NCI-H128 (cell line): ENCODE measurements around the gene LIMCH1.

Experiments
- DNase-seq: peaks from one replicate; lab custom pipeline; 2025; ENCODE audit not compliant: unreplicated experiment; lab: John Stamatoyannopoulos, UW

Gene LIMCH1

DNA sequence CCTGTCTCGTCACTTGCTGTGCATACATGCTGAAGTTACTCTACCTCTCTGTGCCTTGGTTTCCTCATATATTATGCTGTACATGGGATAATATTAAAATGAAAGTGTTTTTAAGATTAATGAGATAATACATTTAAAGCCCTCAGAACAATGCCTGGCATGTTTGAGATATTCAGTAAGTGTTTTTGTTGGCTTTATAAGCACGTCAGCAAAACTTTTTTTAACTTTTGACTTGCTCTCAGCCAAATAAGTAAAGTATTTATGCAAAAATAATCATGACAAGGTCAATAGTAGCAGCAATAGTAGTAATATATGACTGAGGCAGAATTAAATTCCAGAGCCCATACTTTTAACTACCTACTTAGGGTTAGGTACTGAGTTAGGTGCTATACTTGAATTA, 29.2 kb downstream of the LIMCH1 start:
- DNase-seq = no peak

DNA sequence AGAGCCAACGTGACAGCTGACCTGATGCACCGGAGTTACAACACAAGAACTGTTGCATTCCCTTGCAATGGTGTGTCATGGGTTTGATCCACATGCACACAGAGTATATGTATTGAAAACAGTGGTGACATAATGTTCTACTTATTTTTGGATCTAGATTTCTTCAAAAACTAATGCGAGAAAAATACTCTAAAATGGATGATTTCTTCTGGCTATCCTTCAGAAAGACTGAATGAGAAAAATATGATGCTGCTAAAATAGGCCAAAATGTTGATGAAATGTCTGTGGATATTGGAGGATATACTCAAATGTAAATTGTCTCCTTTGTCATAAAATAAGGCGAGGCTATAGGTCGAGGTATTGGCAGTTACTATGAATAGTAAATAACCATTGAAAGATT, 30.4 kb downstream of the LIMCH1 start:
- DNase-seq = no peak

DNA sequence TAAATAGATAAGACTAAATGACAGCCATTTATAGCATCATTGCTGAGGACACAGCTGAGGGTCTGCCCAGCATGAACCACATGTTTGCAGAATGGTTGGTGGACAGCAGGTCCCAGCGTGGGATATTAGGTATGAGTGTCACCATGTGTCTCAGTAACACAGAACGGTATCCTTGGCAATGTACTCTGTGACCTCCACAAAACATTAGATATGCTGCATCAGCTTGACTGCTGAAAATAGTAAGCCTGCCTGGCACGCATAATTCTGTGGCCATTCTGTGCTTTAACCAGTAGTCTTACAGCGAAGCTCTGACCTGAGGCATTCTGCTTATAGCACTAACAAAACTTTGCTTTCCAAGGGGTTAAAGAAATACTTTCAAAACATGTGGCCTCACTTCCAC, 32.0 kb downstream of the LIMCH1 start:
- DNase-seq = no peak

DNA sequence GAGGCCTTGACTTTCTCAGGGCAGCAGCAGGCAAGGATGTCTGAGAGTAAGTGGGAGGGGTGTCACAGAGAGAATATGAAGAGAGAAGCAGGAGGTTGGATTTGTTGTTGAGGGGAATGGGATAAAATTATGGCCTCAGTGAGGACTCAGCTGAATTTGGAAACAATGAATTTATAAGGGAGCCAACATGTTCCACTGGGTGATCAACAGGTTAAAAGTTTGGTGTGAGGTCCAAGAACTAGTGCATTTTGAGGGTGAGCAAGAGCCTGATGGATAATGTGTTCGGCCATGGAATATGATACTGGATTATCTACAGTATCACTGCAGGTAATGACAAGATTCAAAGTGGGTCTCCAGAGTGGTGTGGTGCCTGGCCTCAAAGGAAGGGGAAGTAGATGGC, 33.5 kb downstream of the LIMCH1 start:
- no peak for DNase-seq

DNA sequence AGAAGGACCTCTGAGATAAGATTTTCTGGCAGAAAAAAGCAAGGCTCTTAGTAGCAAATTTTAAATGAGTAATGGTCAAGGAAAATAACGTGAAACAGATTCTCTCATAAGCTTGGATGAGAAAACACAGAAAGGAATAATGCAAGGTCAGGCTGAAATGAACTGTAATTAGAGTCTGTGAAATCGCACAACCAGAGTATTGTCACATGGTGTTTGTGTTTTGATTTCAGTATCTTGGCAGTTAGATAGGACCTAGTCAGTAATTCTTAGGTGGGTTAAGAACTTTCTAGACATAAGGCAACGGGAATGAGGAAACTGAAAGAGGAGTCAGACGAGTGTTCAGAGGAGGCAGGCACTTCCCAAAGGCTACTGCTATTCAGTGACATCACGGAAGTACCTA, 34.6 kb downstream of the LIMCH1 start:
- no peak for DNase-seq

DNA sequence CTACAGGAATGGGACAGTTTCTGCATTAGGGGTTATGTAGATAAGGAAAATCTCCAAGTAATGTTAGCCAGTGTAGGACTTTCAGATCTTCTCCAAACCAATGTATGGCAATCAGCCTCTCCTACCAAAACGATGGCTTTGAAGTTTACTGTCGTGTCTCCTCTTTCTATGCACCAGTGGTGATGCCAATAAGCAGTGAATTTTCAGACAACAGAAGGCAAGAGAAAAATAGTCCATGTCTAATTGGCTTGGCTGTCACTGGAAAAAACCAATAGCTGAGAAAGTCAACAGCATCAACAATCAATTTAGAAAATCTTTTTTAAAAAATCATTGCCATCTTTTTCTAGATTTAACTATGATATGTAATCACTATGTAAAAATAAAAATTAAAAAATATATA, 35.0 kb downstream of the LIMCH1 start:
- no peak for DNase-seq

DNA sequence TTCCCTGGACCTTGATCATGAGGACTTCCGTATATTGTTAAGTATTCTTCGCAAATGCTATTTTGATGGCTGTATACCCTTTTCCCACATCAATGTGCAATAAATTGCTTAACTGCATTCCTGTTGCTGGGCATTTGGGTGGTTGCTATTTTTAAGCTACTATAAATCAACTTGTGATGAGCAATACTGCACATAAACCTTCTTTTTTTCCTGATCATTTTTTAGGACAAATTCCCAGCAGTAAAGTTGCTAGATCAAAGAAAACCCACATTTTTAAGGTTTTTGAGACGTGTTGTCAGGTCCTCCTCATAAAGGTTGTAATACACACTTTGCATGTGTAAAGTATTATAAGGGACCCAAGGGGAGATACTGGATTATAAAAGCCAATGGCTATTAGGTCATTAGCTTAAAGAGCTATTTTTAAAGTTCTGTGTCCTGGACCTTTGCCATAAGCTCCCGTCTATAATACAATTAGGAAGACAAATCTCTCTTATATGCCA, 35.6 kb downstream of the LIMCH1 start:
- DNase-seq = no peak

DNA sequence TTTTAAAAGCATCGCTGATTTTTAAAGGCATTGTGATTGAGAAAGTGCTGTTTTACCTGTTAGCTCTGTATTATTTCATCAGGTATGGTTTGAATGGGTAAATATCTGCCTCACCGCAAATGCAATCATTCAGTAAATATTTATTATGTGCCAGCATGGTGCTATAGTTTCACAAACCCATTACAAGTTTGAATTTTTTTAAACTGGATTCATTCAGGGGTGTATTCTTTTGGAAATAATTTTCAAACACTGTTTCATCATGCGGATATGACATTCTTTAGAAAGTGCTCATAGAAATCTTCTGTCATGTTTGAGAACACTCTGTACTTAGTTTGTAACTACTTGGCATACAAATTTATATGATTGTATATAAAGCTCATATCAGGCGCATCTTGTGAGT, 37.2 kb downstream of the LIMCH1 start:
- DNase-seq = no peak

DNA sequence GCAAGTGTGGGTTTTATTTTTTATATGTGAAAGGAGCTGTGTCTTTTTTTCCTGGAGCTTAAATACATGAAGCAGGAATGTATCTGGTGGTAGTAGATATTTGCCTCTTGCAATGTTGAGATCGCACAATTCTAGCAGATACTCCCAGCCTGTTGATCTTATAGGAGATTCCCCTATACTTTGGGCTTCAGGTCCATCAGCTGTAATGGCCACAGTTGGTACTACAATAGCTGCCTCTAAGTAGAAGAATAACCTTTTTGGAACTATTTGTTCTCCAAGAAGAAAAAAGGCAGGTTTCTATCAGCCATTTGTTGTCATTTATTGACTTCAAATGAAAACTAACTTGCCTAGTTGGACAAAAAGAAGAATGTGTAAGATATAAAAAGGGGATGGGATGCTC, 37.7 kb downstream of the LIMCH1 start:
- DNase-seq = no peak

DNA sequence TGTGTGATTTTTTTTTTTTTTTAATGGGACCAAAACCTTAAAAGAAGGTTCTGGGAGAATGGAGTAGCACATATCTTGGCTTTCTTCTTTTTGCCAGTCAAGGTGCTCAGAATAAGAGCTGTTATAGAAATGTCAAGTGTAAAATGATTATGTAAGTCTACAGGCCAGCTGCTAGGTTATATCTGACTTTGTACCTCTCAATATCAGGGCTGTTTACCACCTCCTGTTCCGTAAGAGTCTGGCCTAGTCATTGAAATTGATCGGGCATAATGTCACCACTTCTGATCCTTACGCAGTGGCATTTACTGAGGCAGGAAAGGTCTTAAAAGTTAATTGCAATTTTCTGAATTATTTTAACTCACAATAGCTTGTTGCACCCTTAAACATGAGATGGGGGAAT, 41.1 kb downstream of the LIMCH1 start:
- DNase-seq = no peak

DNA sequence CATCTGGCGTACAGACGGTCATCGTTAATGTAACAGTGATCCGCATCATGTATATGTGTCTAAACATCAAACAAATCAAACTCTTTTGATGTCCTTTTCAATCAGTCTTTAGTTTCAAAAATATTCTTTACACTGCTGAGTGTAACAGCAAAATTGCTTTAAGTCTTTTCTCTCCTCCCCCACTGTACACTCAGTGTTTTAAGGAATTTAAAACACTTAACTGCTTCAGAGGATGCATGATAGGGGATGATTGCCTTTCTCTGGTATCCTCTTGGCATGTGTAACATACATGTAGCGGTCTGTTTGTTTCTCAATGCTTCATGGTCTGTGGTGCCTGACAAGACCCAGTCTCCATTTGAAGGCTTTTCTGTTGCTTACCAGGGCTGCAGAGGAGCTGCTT, 41.6 kb downstream of the LIMCH1 start:
- DNase-seq = no peak

DNA sequence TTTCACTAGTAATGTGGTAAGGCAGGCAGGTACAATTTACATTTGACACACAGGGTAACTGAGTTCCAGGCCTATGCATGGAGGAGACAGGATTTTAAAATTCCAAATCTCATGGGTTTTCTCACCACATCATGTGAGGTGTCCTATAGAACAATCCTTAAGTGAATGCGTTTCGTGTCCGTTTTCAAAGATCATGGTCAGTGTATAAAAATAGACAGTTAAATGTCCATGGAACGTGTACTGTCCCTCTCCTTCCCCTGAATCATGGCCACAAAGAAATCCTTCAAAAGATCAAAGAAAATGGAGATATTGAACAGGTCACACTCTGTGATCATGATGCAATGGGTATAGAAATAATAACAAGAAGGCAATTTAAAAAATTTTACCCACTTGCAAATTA, 42.0 kb downstream of the LIMCH1 start:
- no peak for DNase-seq

DNA sequence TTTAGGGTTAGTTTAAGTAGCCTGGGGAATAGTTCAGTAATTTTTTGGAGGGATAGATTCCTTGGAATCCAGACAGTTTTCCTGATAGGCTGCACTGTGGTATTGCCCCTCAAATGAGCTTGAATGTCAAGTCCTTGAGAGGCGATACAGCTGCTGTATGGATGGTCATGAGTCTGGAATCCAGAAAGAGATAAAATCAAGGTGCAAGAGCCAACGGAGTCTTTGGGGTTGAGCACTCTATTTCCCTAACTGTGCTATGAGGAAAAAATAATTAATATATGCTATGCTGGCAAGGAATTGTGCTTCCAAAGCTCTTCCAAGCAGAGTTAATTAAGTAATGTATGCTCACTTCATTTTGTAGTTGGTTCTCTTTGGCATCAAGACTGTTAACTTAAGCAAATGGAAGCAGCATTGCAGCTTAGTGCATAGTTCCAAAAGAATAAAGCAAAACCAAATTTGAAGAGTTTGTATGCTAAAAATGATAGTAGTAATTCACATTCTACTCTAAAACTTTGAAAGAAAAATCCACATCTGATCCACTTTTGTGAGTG, 48.8 kb downstream of the LIMCH1 start:
- DNase-seq = no peak

DNA sequence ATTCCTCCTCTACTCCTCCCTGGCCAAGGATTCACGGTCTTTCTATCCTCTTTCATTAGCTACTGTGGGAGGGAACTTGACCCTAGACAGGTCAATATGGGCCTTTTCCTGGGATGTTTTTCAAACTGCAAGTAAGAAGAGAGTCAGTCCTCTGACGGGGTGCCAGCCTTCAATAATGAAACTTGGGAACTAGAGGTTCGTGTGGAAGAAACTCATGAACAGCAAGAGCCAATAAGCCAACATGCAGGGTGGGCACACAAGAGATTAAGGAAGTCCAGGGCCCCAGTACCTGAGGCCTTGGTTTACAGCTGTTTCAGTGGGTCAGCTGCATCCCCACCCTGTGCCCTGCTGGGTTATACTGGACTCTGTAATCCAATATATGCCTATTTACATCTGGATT, 49.3 kb downstream of the LIMCH1 start:
- no peak for DNase-seq

DNA sequence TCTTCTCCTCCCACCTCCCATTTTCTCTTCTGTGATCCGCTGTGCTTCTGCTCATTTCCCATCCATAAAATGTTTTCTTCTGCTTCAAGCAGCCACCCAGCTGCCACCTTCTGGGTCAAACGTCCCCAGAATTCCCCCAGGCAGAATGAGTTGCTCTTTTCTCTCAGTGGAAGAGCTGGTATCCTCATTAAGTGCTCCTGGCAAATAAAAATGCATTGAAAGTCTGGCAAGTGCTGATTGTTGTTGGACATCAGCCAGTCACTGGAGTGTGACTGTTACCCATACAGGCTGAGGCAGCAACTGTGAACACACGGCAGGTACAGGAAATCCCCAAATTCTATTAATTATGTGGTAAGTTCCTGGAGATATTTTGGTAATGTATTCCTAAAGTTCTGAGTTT, 52.6 kb downstream of the LIMCH1 start:
- DNase-seq = no peak

DNA sequence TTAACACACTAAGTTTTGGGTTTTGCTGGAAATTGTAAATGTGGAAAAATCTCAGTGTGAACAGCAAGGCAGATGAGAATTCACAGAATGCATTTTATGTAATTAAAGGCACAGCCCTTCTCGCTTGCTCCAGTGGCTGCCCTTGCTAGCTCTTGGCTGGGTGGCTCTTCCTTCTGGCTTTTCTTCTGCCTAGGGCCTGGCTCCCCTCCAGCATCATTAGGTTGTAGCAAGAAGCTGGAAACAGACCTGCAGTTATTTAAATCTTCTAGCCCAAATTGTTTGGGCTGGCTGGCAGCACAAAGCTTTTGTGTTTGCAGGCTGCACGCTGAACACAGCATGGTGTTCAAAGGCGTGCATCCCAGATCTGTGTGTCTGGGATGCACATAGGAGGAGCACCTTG, 56.5 kb downstream of the LIMCH1 start:
- DNase-seq = no peak

DNA sequence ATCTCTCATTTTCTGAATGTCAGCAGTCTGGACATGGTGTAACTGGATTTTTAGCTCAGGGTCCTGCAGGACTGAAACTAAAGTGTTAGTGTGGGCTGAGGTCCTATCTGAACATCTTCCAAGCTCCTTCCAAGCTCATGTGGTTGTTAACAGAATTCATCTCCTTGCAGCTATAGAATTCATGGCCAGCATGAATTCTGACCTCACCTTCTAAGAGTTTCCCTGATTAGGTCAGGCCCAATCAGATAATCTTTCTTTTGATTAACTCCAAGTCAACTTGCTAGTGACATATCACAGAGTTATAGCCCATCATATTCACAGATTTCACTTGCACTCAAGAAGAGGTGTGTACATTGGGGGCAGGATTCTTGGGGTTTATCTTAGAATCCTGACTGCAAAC, 59.5 kb downstream of the LIMCH1 start:
- DNase-seq = no peak

DNA sequence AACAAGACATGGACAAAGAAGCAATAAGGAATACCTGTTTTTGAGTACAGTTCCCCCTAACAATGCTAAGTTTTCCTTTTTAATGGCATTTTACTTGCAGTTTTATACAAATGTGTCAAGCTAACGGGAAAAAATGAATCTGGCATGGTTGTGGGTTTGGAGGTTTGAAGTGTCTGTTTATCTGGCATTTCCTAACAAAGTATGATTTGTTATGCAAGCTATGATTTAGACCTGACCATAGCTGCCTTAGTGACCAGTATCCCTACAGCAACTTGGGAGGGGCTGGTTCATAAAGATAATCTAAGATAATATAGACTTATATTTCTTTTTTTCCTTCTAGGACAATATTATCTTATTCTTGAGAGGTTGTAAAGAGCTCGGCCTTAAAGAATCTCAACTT, 60.6 kb downstream of the LIMCH1 start:
- no peak for DNase-seq

DNA sequence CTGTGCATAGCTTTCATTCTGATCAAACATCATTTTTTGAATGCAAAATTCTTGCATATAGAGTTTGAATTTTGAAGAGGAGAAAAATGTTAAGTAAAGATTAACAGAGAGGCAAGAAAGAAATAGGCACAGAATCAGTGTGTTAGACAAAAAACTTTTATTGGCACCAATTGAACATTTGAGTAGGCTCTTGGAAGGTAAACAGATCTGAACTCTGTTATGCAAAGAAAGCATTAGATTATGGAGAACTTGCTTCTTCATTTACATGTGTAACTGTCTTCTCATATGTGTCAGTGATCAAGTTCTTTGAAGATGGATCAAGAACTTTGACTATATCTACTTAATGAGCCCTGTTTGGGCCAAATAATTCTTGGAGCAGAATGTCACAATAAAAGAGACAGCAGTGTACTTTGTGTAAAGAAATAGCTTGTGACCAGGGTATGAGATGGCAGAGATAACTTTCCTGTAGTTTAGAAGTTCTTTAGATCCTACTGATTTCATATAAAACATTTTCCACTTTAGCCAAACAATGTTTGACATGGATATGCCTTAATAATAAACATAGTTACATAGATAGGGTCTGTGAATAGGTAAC, 61.3 kb downstream of the LIMCH1 start:
- no peak for DNase-seq

DNA sequence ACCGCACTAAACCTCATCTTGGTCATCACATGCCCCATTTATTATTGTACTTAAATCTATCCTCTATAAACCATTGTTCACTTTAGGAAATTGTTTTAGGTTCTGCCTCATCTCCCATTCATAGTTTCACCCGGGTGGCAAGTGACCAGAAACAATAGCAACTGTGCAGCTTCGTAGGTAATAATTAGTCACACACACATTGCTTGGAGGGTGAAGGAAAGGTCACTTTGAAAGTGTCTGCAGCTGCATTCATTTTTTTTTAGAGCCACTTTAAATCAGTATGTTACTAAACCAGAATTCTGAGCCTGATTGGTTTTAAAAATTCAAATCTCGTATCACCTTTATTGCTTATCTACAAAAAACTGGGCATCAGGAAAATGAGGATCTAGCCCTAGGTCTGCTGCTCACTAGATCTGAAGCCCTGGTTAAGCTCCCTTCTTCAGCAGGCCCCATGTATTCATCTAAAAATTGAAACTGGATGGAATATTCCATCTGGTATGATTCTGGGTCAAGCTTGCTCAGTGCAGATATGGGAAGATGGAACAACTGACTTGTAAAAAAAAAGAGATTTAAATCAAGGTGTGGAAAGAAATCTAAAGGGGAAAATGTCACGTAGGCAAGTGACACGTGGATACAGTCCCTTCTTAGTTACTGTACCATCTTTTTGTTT, 62.4 kb downstream of the LIMCH1 start:
- DNase-seq = no peak

DNA sequence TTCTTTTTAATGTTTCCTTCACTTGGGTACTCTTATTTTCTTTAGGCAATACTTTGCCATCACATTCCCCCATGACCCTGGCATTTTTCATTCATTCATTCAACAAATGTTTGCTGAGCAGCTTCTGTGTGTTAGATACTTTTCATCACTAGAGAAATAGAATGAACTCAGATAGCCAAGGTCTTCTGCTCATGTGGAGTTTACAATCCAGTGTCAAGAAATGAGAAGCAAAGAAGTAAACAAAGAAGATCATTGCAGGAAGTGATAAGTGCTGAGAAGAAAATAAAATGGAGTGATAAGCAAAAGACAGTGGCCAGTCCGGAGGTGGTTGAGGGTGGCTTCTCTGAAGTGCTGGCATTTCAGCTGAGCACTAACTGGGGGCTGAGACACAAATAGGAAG, 63.1 kb downstream of the LIMCH1 start:
- no peak for DNase-seq

DNA sequence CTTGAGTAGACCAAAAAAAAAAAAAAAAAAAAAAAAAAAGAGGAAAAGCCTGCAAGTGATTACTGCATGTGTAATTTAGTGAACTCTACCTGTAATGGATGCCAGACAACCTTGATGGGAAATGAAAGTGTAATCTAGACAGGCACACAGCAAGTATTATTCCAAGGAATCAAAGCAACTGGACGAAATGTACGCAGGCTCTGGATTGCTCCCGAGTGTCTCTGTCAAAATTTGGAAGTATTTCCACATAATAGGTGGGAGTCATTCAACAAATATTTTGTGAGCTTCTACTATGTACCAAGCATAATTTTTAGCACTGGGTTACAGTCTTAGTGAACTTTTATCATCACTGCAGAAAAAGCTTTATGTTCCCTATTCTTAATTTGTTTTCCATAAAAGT, 64.2 kb downstream of the LIMCH1 start:
- DNase-seq = no peak
